HL-60 (cell line): ENCODE data around the gene MS4A10.

Experiments used
- DNase-seq, 2 experiments: peaks; one replicate each; pipeline ENCODE4 v3.0.0-alpha.2; 2010 to 2020; ENCODE audit warnings: low read depth in 1 of 2, low spot score in 1 of 2
- H3K27ac ChIP-seq: fragments of 250-450 bp; sonication (Bioruptor Pico); replicated peaks from 2 replicates; pipeline ENCODE4 v1.5.1; 2020; ENCODE audit warnings: mild to moderate bottlenecking, moderate library complexity
- H3K27me3 ChIP-seq: fragments of 250-450 bp; sonication (Bioruptor Pico); 2 replicates; pipeline ENCODE4 v1.5.1; 2021; ENCODE audit warnings: mild to moderate bottlenecking, moderate library complexity; ENCODE audit not compliant: insufficient read depth, poor library complexity, severe bottlenecking
- H3K4me3 ChIP-seq: replicated peaks from 2 replicates; pipeline ENCODE4 v1.5.1; 2011; ENCODE audit warnings: mild to moderate bottlenecking, control low read depth, low read length; ENCODE audit not compliant: insufficient read depth
- CTCF ChIP-seq: IDR thresholded peaks from one replicate; pipeline ENCODE4 v1.5.1; 2011; ENCODE audit warnings: low read length, control low read depth, inconsistent platforms; ENCODE audit not compliant: insufficient read depth
- GABPA ChIP-seq: IDR thresholded peaks from 2 replicates; pipeline ENCODE4 v1.6.1; 2012; ENCODE audit warnings: low read depth
- POLR2AphosphoS5 ChIP-seq: IDR thresholded peaks from 2 replicates; pipeline ENCODE4 v1.6.1; 2012; ENCODE audit warnings: low read depth
- REST ChIP-seq: IDR thresholded peaks from 2 replicates; pipeline ENCODE4 v1.6.1; 2012; ENCODE audit warnings: low read depth; ENCODE audit not compliant: insufficient replicate concordance
- SPI1 ChIP-seq: IDR thresholded peaks from 2 replicates; pipeline ENCODE4 v1.6.1; 2012; ENCODE audit warnings: low read depth, mild to moderate bottlenecking, borderline replicate concordance

Gene MS4A10

GRCh38 chr11:60831501-60832079 lies 46.5 kb downstream of the MS4A10 start:
- TF ChIP-seq REST (no peak), GABPA (no peak), POLR2AphosphoS5 (no peak), CTCF (no peak)
- no peaks in the 10 kb centered on the region for H3K27me3 ChIP-seq
- no peak overlapping the region for H3K27ac ChIP-seq
- no peak overlapping the region for H3K4me3 ChIP-seq
- DNase-seq: no peak

GRCh38 chr11:60834742-60835533 lies 49.8 kb downstream of the MS4A10 start:
- TF ChIP-seq GABPA (no peak), CTCF (no peak), REST (no peak)
- DNase-seq: no peak
- Histone ChIP-seq H3K4me3 (no peak overlapping the region), H3K27me3 (no peaks in the 10 kb centered on the region), H3K27ac (no peak overlapping the region)

- DNase-seq: no peak
- Histone ChIP-seq H3K27ac (no peak overlapping the region), H3K27me3 (no peaks in the 10 kb centered on the region), H3K4me3 (no peak overlapping the region)
- no peak for TF ChIP-seq GABPA
- TF ChIP-seq POLR2AphosphoS5: no peak
- TF ChIP-seq CTCF: no peak
- TF ChIP-seq REST: no peak
- TF ChIP-seq SPI1: no peak
These were observed 50.4 kb downstream of the MS4A10 start for GRCh38 chr11:60835534-60835846.
